ENCODE data around the gene GAD1. TPM values are rescaled to one million over a fixed set of nuclear protein-coding genes. Genes with fewer than 3 reads are reported as not detected.

GAD1 gene
- total and polyA plus RNA-seq, 10 of the 15 experiments (the other 5 are each of a cell fraction or from before 2014, with no cell fraction given), result 0.04 to 3.4 (median 0.42) TPM

- no peak for FAIRE-seq
- in situ Hi-C loops (cut with MboI), result no loop called here
- ChIA-PET SMC1A (ENCODE audit: uncharacterized antibody, unreplicated experiment) (interaction anchor here (0.8 to 2.6 kb wide), 5 partner anchors 41 to 366 kb away, joined by 3 to 7 read pairs (median 5); no protein-coding TSS in a partner anchor), RAD21 (ENCODE audit: unreplicated experiment) (interaction anchor here (1.0 to 3.8 kb wide), 3 partner anchors 91 to 362 kb away, joined by 3 to 14 read pairs (median 11); no protein-coding TSS in a partner anchor), CTCF (interaction anchor here (0.9 to 1.8 kb wide), 3 partner anchors 40 to 363 kb away, joined by 3 to 10 read pairs (median 6); no protein-coding TSS in a partner anchor), POLR2A (interaction anchor here (1.3 to 1.6 kb wide), 2 partner anchors 92 to 246 kb away, joined by 3 to 4 read pairs; no protein-coding TSS in a partner anchor)
- DNase-seq (ENCODE audit: low read depth, low spot score), result no peak
- Histone ChIP-seq H3K27ac (ENCODE audit: control insufficient read depth, insufficient read depth) (no peak overlapping the region), H3K79me2 (ENCODE audit: control insufficient read depth, insufficient read depth, low read length) (no peaks in the 10 kb centered on the region), H2AFZ (ENCODE audit: control insufficient read depth, low read depth, low read length) (peak overlapping the region; percentile 87), H3K4me2 (ENCODE audit: control insufficient read depth, insufficient read depth) (peak overlapping the region; percentile 95), H3K36me3 (ENCODE audit: control insufficient read depth in 2 of 2, insufficient read depth in 2 of 2, low read length in 1 of 2) (no peaks in the 10 kb centered on the region), H3K4me3 (peak overlapping the region; percentile 63; the same call in 1 of the 2 replicates), H3K9me3 (replicated peaks; ENCODE audit: control insufficient read depth, insufficient read depth, low read length) (no peaks in the 10 kb centered on the region), H3K27me3 (replicated peaks in 1 of 2; ENCODE audit: control insufficient read depth in 2 of 2, insufficient read depth in 2 of 2, low read length in 1 of 2) (peaks cover 0 to 13% of the 10 kb centered on the region in 2 experiments; a peak in 3 of 4 replicates), H3K9ac (ENCODE audit: control insufficient read depth, insufficient read depth, low read length) (no peak overlapping the region), H3K4me1 (ENCODE audit: control insufficient read depth, insufficient read depth, low read length) (no peaks in the 10 kb centered on the region), H4K20me1 (ENCODE audit: control insufficient read depth, insufficient read depth) (no peaks in the 10 kb centered on the region)
- BruUV-seq (replicated peaks), result no TSS peak
- TF ChIP-seq NBN (IDR thresholded peaks at IDR 0.05) (0 out of 2 replicates have a peak, but pooled peaks have one; percentile 18), HDGF (IDR thresholded peaks at IDR 0.05) (no peak), IKZF1 (conservative IDR thresholded peaks at IDR 0.05) (0 out of 2 replicates have a peak, but pooled peaks have one; percentile 2), ZSCAN29 (IDR thresholded peaks at IDR 0.05) (peak; percentile 94), STAT1 (conservative IDR thresholded peaks at IDR 0.05) (no peak)
- intact Hi-C loops (cut with micrococcal nuclease; ENCODE audit: unreplicated experiment), result no loop called here
- WGBS (ENCODE audit: insufficient coverage, insufficient replicate concordance, low lambda C conversion rate, missing lambda C conversion rate), result 15% methylated on average over 15 of the region's 15 CpGs
- ATAC-seq, result no peak
Observed at GRCh38 chr2:170771421-170771937, 45.2 kb upstream of the GAD1 start.

GRCh38 chr2:170772295-170772694 is 44.4 kb upstream of the GAD1 start:
- ChIA-PET CTCF (interaction anchor here (1.1 to 1.9 kb wide), 3 partner anchors 31 to 363 kb away, joined by 3 to 8 read pairs (median 6); no protein-coding TSS in a partner anchor), SMC1A (ENCODE audit: uncharacterized antibody, unreplicated experiment) (interaction anchor here (0.6 to 2.6 kb wide), 7 partner anchors 40 to 367 kb away, joined by 3 to 7 read pairs (median 3); no protein-coding TSS in a partner anchor), POLR2A (no interaction called here), RAD21 (ENCODE audit: unreplicated experiment) (interaction anchor here (0.7 to 3.8 kb wide), 4 partner anchors 10 to 411 kb away, joined by 3 to 14 read pairs (median 3); no protein-coding TSS in a partner anchor)
- H3K9me3 ChIP-seq (replicated peaks; ENCODE audit: control insufficient read depth, insufficient read depth, low read length), result no peaks in the 10 kb centered on the region
- H3K79me2 ChIP-seq (ENCODE audit: control insufficient read depth, insufficient read depth, low read length), result no peaks in the 10 kb centered on the region
- H3K4me3 ChIP-seq, result no peak overlapping the region
- H3K36me3 ChIP-seq (ENCODE audit: control insufficient read depth in 2 of 2, insufficient read depth in 2 of 2, low read length in 1 of 2), result no peaks in the 10 kb centered on the region
- BruUV-seq (replicated peaks), result no TSS peak
- no peak for ATAC-seq
- no peaks in the 10 kb centered on the region for H3K4me1 ChIP-seq (ENCODE audit: control insufficient read depth, insufficient read depth, low read length)
- H4K20me1 ChIP-seq (ENCODE audit: control insufficient read depth, insufficient read depth), result no peaks in the 10 kb centered on the region
- H2AFZ ChIP-seq (ENCODE audit: control insufficient read depth, low read depth, low read length), result no peak overlapping the region
- intact Hi-C loops (cut with micrococcal nuclease; ENCODE audit: unreplicated experiment) (no loop called here), in situ Hi-C loops (cut with MboI) (no loop called here)
- H3K9ac ChIP-seq (ENCODE audit: control insufficient read depth, insufficient read depth, low read length), result no peak overlapping the region
- no peak for FAIRE-seq
- H3K27ac ChIP-seq (ENCODE audit: control insufficient read depth, insufficient read depth), result no peak overlapping the region
- DNase-seq (ENCODE audit: low read depth, low spot score), result no peak
- no peak overlapping the region for H3K4me2 ChIP-seq (ENCODE audit: control insufficient read depth, insufficient read depth)
- peaks cover 0 to 13% of the 10 kb centered on the region in 2 experiments; a peak in 3 of 4 replicates for H3K27me3 ChIP-seq (replicated peaks in 1 of 2; ENCODE audit: control insufficient read depth in 2 of 2, insufficient read depth in 2 of 2, low read length in 1 of 2)
- TF ChIP-seq CREM (IDR thresholded peaks at IDR 0.05; ENCODE audit: low read depth) (no peak), KLF5 (IDR thresholded peaks at IDR 0.05; ENCODE audit: partially characterized antibody) (no peak), HDGF (IDR thresholded peaks at IDR 0.05) (no peak), BRCA1 (IDR thresholded peaks at IDR 0.05; ENCODE audit: low read depth, low read length) (no peak), NRF1 (conservative IDR thresholded peaks at IDR 0.05; ENCODE audit: low read depth, low read length) (no peak), ZBED1 (IDR thresholded peaks at IDR 0.05; ENCODE audit: borderline replicate concordance) (no peak), RELB (IDR thresholded peaks at IDR 0.05; ENCODE audit: low read depth) (no peak), TAF1 (IDR thresholded peaks at IDR 0.05; ENCODE audit: borderline replicate concordance, low read depth, low read length) (no peak), JUND (IDR thresholded peaks at IDR 0.05; ENCODE audit: low read depth, low read length) (no peak), NFXL1 (IDR thresholded peaks at IDR 0.05; ENCODE audit: borderline replicate concordance) (no peak)
